NB4 (cell line): Measurements from ENCODE around the gene MAN1A1.

Experiments used
- MAX ChIP-seq: IDR thresholded peaks from 2 replicates; pipeline ENCODE4 v1.6.1; 2011; ENCODE audit warnings: low read depth, low read length
- POLR2A ChIP-seq: IDR thresholded peaks from 2 replicates; pipeline ENCODE4 v1.6.1; 2011; ENCODE audit warnings: mild to moderate bottlenecking; ENCODE audit not compliant: insufficient read length; ENCODE audit errors: extremely low read depth
- TF ChIP-seq, protein P1 (sequence below): IDR thresholded peaks from one replicate; pipeline ENCODE4 v1.5.1; 2012; ENCODE audit warnings: low read depth, low read length

DNA sequence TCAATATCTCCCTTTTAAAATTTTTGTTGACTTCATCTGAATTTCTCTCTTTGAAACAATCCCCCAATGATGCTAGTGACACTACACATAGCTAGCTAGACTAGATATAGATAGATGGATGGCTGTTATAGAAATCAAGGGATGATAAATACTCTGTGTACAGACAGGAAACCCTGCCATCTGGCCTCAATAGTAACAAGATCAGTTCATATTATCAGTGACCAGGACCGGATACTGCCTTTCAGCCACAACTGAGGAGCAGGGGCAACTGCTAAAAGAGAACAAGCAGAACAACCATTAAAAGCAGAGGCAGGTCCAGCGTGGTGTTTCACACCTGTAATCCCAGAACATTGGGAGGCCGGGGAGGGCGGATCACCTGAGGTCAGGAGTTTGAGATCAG is 152.8 kb downstream of the MAN1A1 start:
- TF ChIP-seq MAX, result no peak
- TF ChIP-seq, protein P1, sequence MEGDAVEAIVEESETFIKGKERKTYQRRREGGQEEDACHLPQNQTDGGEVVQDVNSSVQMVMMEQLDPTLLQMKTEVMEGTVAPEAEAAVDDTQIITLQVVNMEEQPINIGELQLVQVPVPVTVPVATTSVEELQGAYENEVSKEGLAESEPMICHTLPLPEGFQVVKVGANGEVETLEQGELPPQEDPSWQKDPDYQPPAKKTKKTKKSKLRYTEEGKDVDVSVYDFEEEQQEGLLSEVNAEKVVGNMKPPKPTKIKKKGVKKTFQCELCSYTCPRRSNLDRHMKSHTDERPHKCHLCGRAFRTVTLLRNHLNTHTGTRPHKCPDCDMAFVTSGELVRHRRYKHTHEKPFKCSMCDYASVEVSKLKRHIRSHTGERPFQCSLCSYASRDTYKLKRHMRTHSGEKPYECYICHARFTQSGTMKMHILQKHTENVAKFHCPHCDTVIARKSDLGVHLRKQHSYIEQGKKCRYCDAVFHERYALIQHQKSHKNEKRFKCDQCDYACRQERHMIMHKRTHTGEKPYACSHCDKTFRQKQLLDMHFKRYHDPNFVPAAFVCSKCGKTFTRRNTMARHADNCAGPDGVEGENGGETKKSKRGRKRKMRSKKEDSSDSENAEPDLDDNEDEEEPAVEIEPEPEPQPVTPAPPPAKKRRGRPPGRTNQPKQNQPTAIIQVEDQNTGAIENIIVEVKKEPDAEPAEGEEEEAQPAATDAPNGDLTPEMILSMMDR, result no peak
- no peak for TF ChIP-seq POLR2A
